NCI-H1105 (cell line): Measurements from ENCODE around the gene RASAL1.
A peak's percentile ranks its signal among the peaks of the same experiment; 100 is the strongest.
"Not testable (repeated sequence)": the region's sequence is repeated elsewhere in the genome, so short reads cannot be mapped to it uniquely, and the experiment has no call there.

Experiments used
- DNase-seq: peaks from one replicate; lab custom pipeline; 2025; lab: John Stamatoyannopoulos, UW

RASAL1 gene

DNA sequence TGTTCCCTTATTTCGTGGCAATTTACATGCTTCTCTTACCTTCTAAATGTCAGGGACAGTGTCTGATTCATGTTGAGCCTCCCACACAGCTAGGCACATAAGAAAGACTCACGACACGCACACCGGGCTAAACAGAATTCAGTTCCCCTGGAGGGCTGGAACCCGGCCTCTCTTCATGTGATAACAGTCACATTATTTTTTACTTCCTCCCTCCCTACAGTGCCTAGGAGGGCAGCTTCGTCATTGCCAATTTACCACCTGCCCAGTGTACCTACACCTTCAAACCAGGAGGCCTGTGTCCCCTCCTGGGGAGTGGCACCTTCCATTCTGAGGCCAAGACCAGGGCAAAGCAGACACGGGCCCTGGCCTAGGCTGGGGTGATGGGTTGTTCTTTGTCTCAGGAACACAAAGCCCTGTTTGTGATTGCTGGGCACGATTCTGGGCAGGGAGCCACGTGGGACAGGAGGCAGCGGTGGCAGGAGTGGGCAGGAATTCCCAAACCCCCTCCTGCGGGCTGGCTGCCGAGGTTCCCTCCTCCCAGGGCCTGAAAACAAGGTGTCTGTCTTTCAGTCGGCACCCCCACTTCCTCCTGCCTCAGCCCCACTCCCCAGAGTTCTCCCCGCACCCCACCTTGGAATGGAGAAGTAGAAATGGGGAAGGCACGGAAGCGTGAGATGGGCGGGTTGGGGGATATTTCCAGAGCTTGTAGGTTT, 6.8 kb upstream of the RASAL1 start:
- peak; percentile 27 for DNase-seq

DNA sequence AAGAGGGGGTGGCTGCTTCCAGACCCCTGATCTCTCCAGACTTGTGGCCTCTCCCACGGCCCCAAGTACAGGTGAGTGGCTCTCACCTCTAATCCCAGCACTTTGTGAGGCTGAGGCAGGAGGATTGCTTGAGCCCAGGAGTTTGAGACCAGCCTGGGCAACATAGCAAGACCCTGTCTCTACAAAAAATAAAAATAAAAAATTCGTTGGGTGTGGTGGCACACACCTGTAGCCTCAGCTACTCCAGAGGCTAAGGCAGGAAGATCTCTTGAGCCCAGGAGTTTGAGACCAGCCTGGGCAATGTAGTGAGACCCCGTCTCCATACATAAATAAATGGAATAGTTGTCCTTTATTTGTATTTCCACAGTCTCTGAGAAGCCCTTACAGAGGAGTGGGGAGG, 6.2 kb upstream of the RASAL1 start:
- DNase-seq = not testable (repeated sequence)

DNA sequence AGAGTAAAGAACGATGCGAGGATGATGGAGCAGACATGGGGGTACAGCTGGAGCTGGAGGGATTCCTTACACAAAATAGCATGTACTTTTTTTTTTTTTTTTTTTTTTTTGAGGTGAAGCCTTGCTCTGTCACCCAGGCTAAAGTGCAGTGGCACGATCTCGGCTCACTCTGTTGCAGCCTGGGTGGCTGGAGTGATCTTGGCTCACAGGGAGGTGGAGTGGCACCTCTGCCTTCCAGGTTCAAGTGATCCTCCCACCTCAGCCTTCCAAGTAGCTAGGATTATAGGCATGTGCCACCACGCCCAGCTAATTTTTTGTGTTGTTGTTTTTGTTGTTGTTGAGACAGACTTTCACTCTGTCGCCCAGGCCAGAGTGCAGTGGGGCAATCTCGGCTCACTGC, 5.1 kb upstream of the RASAL1 start:
- DNase-seq = no peak

DNA sequence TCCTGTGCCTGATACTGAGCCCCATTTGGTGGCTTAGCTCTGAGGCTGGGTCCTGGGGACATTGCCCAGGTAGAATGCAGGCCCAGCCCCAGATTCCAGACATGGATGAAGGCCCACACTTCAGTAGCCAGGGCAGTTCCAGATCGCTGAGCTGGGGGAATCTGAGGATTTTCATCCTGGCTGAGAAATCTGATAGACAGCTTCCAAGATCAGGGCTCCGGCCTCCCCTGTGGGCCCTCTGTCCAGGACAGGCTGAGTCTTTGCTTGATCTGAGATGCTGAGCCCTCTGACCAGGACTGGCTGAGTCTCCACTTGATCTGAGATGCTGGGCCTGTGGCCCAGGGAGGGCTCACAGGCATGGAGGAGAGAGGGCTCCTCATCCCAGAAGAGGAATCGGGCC, 3.3 kb upstream of the RASAL1 start:
- DNase-seq = no peak

DNA sequence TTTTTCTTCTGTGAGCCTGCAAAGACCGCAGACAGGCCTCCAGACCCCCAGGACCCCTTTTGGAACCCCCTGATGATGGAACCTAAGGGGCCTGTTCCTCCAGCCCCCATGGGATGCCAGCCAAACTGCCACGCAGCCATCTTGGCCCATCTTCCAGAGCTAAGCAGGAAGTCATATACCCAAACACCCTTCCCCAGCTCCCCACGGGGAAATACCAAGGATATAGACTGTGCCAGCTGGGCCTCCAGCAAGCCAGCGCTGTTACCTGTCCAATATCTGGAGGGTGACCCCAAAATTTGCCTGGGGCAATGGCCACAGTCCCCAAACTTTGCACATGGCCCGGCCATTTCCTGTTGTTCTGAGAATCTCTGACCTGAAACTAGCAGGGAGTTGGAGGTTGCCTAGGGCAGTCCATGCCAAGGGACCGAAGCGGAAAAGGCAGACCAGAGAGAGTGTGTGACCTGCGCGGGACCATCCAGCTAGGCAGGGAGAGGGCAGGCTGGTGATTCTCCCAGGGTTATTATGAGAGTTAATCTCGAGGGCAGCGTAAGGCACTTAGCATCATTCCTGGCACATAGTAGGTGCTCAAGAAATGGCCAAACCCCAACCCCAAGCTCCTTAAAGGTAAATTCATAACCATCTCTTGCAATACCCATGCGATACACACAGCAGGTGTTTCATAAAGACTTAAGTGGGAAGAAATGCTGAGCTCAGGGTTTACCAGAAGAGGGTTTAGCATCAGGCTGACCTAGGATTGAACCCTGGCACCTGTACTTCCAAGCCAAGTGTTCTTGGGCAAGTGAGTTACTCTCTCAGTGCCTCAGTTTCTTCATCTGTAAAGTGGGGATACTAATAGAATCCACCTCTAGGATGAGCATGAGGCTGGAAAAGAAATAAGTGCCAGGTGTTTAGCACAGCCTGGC, 2.6 kb upstream of the RASAL1 start:
- DNase-seq = no peak

DNA sequence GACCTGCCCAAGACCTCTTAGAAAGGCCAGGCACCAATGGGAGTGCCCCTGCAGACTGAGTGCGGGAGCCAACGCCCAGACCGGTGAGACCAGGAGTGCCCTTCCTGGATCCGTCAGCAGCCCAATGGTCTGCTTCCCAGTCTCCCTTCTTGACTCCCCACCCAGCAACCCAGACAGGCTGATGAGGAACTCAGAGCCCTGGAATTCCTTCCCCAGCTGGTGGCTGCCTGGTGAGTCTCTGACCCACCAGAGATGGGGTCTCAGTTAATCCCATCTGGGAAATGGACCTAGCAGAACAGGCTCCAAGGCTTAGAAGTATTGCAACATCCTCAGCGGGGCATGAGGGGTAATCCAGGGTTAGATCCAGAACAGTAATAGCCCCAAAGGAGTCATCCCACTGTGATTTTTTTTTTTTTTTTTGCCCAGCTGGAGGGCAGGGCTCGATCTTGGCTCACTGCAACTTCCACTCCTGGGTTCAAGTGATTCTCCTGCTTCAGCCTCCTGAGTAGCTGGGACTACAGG, 1.5 kb upstream of the RASAL1 start:
- no peak for DNase-seq

DNA sequence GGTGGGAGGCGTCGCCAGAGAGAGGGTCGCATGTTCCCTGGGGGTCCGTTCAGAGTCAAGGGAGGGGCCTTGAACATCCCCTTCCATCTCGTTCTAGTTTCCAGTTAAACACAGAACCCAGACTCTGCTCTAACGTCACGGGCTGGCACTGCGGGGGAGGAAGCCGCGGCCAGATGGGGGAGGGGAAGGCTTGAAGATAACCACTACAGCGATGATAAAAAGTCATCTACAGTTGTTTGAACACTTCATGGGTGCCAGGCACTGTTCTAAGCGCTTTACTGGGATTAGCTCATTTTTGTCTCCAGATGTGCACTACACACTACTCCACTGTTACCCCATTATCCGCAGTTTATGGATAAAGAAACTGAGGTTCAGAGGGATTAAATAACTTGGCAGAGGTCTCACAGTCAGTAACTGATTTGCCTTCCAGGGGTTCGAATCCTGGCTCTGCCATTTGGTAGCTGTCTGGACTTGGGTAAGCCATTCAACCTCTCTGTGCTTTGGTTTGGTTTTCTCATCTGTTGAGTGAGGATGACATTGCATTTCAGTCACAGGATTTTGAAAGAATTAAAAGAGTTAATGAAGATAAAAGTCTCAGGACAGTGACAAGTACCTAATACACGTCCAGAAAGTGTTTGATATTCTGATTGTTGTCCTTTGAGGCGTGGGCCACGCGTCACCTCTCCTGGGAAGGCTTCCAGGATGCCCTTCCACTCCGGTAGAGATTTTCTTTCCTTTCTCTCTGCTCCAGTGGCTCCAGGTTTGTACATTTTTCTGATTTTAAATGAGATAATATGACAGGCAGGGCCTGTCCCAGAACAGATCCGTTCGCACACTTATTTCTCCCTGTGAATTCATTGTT, 798 bp upstream of the RASAL1 start:
- DNase-seq = no peak

DNA sequence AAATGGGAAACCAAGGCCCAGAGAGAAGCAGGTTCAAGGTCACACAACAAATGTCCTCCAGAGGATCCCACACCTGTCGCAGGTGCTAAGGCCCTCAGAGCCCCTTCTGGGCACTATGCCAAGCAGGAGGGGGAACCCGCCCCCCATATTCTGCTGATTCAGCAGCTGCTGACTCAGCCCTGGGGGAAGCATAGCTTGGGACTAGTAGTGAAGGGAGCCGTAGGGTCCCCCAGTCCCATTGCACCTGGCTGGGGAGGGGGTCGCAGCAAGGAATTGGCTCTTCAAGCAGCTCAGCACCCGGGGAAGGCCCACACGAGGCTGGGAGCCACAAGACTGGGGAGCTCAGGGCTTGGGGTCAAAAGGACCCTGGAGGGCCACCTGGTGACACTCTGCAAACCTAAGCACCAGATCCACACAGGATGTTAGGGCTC, 1.0 kb downstream of the RASAL1 start:
- peak; percentile 83 for DNase-seq

DNA sequence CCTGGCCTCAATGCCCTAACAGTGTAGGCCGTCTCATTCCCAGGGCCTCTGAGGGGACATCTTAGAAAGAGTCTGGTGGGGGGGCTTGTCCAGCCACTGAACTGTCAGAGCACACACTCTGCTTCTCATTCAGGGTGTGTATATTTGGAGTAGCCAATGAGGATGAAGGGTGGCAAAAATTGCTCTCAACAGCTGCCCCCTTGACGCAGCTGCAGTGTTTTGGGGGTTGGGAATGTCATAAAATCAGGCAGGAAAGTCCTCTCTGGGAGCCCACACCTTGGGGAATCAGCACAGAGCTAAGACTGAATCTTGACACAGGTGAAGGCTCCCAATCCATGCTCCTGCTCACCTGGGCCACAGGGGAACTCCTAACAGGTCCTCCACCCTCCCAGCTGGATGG, 1.5 kb downstream of the RASAL1 start:
- DNase-seq = peak; percentile 71

DNA sequence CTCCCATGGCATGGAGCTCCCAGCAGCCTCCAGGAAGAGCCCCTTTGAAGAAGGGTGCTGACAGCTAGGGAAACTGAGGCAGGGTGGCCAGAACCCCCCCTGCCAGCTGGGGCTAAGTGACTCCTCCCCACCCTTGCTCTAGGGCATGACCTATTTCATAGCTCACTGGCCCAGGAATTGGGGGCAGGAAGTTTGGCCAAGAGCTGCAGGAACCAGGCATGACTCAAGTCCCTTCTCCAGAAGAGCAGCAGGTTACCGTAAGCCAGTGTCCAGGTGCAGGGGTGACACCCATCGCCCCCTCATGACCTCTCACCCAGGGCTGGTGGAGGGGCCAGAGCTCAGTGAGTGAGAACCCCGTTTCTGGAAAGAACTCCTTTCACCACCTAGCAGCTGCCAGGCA, 1.9 kb downstream of the RASAL1 start:
- no peak for DNase-seq

DNA sequence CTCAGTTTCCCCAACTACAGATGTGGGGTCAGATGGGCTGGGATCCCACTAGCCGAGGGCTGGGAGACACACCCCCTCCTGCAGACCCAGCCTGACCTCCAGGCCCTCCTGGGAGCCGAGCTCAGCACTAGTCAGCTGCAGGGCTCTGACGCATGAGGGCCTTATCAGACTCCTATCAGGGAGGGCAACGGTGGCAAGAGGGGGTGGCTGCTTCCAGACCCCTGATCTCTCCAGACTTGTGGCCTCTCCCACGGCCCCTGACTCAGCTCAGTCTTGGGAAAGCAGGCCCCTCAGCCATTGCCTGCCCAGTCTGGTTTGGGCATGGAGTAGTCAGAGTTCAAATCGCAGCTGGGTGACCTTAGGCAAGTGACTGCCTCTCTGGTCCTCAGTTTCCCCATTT, 2.5 kb downstream of the RASAL1 start:
- DNase-seq = no peak

DNA sequence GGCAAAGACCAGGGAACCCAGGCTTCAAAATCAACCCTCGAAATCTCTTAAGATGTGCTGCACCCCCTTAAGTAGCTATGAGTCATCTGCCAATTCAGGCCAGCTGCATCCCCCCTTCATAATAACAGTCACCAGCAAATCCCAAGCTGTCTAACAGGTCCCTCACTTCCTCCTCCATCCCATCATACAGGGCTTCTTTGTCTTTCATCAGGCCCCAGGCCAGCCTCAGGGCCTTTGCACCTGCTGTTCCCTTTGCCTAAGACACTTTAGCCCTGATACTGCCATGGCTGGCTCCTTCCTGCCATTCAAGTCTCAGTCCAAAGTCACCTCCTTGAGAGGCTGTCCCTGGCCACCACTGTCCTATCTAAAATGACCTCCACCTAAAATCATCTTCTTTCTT, 4.0 kb downstream of the RASAL1 start:
- DNase-seq = no peak

DNA sequence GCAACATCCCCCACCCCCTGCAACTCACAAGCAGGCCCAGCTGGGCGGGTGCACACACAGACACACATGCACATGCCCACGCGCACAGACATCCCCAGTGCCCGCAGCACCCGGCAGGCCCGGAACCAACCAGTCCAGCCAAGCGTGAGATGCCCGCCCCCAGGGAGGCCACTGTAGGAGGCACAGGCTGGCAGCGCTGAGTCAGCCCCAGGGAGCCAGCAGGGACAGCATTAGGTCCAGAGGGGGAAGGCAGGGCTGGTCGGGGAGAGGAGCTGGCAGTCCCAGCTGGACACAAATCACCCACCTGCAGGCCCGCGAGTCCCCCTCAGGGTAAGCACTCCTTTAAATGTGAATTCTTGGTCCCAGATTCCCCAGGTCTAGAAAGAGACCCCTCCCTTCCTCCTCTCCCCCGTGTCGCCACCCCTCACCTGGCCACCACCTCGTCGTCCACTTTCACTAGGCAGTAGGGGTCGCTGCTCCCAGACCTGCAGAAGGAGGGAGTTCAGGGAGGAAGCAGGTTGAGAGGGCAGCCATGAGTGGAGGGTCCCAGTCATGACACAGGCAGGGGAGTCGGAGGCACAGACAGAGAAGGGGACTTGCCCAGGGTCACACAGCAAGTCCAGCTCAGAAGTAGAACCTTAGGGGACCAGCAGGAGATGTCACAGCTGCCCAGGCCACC, 5.0 kb downstream of the RASAL1 start:
- no peak for DNase-seq

DNA sequence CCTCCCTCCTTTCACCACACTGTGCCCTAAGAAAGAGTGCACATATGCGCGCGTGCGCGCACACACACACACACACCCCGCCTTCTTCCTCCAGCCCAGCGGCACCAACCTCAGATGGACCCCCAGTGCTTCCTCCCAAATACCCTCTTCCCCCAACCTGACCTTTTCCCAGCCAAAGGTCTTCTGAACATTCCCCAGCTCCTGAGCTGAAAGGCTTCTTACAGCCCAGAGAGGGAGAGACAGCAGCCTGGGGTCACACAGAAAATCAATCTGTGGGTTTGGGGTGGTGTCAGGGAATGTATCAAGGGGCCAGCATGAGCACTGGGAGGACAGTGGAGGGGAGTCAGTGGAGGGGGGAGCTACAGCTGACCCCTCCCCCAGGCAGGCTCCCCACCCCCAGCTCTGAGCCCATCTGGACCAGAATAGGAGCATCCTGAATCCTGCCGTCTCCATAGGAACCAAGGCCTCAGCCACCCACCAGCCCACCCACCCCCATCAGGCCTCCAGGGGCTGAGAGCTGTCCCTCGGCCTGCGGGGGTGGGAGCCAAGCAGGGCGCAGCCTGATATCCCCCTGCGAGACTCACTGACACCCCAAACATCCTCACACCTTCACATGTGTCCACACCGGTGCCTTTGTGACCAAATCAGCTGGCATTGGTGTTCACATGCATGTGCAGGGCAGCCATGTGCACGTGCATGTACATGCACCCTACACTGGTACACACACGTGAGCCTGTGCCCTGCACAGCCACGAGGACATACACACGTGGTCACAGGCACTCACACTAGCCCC, 5.7 kb downstream of the RASAL1 start:
- no peak for DNase-seq

DNA sequence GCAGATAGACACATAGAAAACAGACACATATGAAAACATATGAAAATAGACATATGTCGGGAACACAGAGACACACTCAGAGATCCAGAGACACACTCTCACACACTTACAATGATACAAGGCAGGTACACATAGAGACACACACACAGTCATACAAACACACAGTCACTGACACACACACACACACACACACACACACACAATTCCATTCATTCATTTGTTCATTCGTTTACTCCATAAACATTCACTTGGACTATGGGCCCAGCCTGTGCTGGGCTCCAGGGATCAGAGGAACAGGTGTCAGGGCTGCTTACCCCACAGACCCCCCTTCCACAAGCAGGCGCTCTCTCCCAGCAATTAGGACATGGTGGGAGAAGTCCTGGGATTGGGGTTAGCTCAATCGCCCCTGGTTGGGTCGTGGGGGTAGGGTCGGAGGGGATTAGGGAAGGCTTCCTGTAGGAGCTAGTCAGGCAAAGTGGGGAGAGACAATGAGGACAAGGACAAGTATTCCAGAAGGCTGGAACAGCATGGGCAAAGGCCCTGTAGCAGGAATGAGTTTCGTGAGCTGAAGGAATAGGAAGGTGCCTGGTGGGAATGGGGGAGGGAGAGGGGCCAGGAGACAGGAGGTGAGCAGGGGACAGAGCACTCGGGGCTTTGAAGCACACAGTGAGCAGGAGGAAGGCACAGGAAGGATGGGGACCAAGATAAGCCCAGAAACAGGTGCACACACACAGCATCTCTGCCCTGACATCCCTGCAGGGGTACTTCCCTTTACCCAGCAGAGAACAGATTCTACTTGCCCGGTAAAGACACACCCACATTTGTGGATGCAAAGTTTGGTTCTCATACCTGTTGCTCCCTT, 6.5 kb downstream of the RASAL1 start:
- DNase-seq = no peak

DNA sequence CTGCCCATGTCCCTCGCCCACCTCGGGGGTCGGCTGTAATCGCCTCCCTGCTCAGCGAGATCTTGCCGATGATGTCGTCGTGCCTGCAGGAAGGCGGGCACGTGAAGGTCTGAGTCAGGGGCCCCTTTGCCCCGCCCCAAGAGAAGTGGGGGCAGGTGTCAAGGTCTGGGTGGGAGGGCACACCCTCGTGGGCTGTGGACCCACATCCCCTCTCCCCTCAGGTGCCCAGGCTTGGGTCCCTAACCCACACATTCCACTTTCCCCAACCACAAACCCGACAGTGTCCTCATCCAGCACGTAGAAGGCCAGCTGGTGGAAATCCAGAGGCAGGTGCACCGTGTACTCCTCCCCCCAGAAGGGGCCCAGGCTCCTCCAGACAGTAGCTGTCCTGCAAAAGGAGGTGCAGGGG, 7.8 kb downstream of the RASAL1 start:
- no peak for DNase-seq

DNA sequence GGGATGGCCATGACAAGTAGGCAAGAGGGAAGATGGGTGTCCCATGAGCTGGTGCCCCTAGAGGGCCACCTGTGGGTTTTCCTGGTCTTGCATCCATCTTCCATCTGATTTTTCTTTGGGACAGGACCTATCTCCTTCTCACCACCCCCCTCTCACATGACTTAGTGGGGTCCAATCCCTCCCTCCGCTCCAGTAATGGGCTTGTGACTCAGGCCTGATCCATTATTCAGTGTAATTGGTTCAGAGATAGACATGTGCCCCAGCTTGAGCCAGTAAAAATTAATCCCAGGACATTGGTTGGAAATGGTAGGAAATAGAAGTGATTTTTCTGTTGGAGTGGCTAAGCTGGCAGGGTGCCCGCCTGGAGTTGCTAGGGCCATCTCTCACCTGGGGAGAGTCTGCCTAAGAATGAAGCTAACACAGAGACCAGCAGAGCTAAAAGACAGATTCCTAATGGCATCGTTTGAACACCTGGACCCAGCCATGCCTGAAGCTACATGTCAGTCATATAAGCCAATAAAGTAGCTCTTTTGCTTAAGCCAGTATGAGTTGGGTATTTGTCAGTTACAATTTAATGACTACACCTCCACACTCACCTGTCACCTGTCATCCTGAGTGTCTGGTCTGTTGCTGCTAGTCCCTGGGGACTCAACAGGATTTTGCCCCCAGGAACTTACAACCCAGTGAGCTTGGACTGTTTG, 14.7 kb downstream of the RASAL1 start:
- peak; percentile 87 for DNase-seq

DNA sequence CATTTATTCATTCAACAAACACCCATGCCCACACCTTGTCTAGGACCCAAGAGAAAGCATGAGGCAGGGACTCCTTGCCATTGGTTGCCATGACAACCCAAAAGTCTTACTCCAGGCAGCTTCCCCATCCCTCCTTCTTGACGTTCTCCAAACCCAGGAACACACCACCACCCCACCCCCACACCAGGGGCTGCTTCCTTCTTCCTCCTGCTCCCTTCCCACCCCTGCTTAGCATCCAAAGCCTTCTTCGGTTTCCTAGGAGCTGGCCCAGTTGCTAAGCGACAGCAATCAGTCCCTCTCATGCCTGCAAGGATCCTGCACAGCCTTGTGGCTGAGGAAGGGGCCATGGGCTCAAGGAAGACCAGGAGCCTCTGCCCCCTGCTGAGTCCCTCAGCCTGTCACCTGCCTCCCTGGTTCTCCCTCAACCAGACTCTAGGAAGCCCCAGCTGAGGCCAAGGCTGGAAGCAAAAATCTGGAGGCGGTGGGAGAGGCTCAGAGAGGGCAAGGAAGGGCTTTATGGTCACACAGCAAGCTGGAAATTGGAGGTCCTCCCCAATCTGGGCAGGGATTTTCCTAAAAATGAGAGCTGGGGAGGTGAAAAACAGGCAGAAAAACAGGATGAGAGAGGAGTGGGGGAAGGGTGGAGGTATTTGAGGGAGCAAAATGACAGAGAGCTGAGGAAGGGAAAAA, 15.4 kb downstream of the RASAL1 start:
- DNase-seq = no peak

DNA sequence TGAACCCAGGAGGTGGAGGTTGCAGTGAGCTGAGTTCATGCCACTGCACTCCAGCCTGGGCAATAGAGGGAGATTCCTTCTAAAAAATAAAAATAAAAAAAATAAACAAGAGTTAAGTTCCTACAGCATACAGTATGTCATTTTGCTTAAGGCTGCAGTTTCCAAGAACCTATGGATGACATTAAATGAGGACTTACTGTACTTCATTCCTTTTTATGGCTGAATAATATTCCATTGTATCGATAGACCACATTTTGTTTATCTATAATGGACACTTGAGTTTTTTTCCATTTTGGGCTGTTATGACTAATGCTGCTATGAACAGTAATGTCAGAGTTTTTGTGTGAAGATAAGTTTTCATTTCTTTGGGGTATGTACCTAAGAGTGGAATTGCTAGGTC, 17.4 kb downstream of the RASAL1 start:
- no peak for DNase-seq
